ENCODE measurements around the gene CASZ1.

- no peak for TF ChIP-seq POLR2AphosphoS5 (IDR thresholded peaks at IDR 0.05; ENCODE audit: low read depth, low read length)
- TF ChIP-seq TAF1 (IDR thresholded peaks at IDR 0.05; ENCODE audit: borderline replicate concordance, low read depth, low read length) = no peak
- TF ChIP-seq POLR2A (IDR thresholded peaks at IDR 0.05; ENCODE audit: low read depth, low read length) = no peak
These were observed 30.5 kb downstream of the CASZ1 start for GRCh38 chr1:10765734-10766478.

Data from GM12892 (cell line).